Neural progenitor cell (in vitro differentiated cells): Measurements from ENCODE around the gene EPHB2. TPM values are rescaled to one million over a fixed set of nuclear protein-coding genes. Genes with fewer than 3 reads are reported as not detected.
"Not testable (repeated sequence)": the region's sequence is repeated elsewhere in the genome, so short reads cannot be mapped to it uniquely, and the experiment has no call there.

ENCODE experiments used
- DNase-seq: peaks from one replicate; pipeline ENCODE4 v3.0.0-alpha.2; 2016; ENCODE audit warnings: low spot score
- H2AFZ ChIP-seq: fragments of 200-600 bp; sonication (generic); replicated peaks from 2 replicates; pipeline ENCODE4 v1.6.1; 2016; ENCODE audit warnings: antibody characterized with exemption
- H3F3A ChIP-seq: fragments of 200-600 bp; sonication (generic); 2 replicates; pipeline ENCODE4 v1.6.1; 2016; ENCODE audit warnings: antibody characterized with exemption, low read depth
- H3K27ac ChIP-seq: fragments of 200-600 bp; sonication (generic); 2 replicates; pipeline ENCODE4 v1.5.1; 2016; ENCODE audit warnings: mild to moderate bottlenecking
- H3K27me3 ChIP-seq: fragments of 200-600 bp; sonication (generic); 2 replicates; pipeline ENCODE4 v1.6.1; 2016; ENCODE audit warnings: mild to moderate bottlenecking, moderate library complexity
- H3K36me3 ChIP-seq: fragments of 200-600 bp; sonication (generic); 2 replicates; pipeline ENCODE4 v1.5.1; 2016
- H3K4me1 ChIP-seq: fragments of 200-600 bp; sonication (generic); 2 replicates; pipeline ENCODE4 v1.6.1; 2016; ENCODE audit warnings: mixed run types
- H3K4me2 ChIP-seq: fragments of 200-600 bp; sonication (generic); 2 replicates; pipeline ENCODE4 v1.6.1; 2016
- H3K4me3 ChIP-seq: fragments of 200-600 bp; sonication (generic); 2 replicates; pipeline ENCODE4 v1.5.1; 2016
- H3K79me2 ChIP-seq: fragments of 200-600 bp; sonication (generic); 2 replicates; pipeline ENCODE4 v1.6.1; 2016; ENCODE audit warnings: low read depth
- H3K9ac ChIP-seq: fragments of 200-600 bp; sonication (generic); 2 replicates; pipeline ENCODE4 v1.6.1; 2016
- H3K9me3 ChIP-seq: fragments of 200-600 bp; sonication (generic); 2 replicates; pipeline ENCODE4 v1.5.1; 2016; ENCODE audit warnings: low read depth
- H4K20me1 ChIP-seq: fragments of 200-600 bp; sonication (generic); 2 replicates; pipeline ENCODE4 v1.6.1; 2016; ENCODE audit warnings: low read depth
- H3K27ac Mint-ChIP-seq: 3 replicates; pipeline ENCODE4 v1.8.0; 2021; ENCODE audit warnings: mixed read lengths
- H3K27me3 Mint-ChIP-seq: 2 replicates; pipeline ENCODE4 v1.8.0; 2022; ENCODE audit warnings: low read depth, mild to moderate bottlenecking, inconsistent platforms, moderate library complexity, mixed read lengths; ENCODE audit not compliant: insufficient read depth
- H3K36me3 Mint-ChIP-seq: 3 replicates; pipeline ENCODE4 v1.8.0; 2021; ENCODE audit warnings: mixed read lengths
- H3K4me1 Mint-ChIP-seq: 3 replicates; pipeline ENCODE4 v1.8.0; 2021; ENCODE audit warnings: mixed read lengths
- H3K4me3 Mint-ChIP-seq: 3 replicates; pipeline ENCODE4 v1.8.0; 2021; ENCODE audit warnings: mild to moderate bottlenecking, moderate library complexity, mixed read lengths
- H3K9me3 Mint-ChIP-seq: 3 replicates; pipeline ENCODE4 v1.8.0; 2020; ENCODE audit warnings: mixed read lengths
- CTCF ChIP-seq: fragments of 200-600 bp; sonication (generic); IDR thresholded peaks from 2 replicates; pipeline ENCODE4 v1.5.1; 2017; ENCODE audit warnings: antibody characterized with exemption, mild to moderate bottlenecking
- EZH2 ChIP-seq: fragments of 200-600 bp; sonication (generic); IDR thresholded peaks from 2 replicates; pipeline ENCODE4 v1.6.1; 2017; ENCODE audit warnings: antibody characterized with exemption, mild to moderate bottlenecking, moderate library complexity
- EZH2phosphoT487 ChIP-seq: fragments of 200-600 bp; sonication (generic); IDR thresholded peaks from 2 replicates; pipeline ENCODE4 v1.6.1; 2017; ENCODE audit warnings: antibody characterized with exemption
- total RNA-seq: library from RNA; depleted of rRNA; stranded (reverse); fragments of >200 nt; gene quantifications from 2 replicates; pipeline ENCODE4 v1.2.3, GENCODE V29; 2015; ENCODE audit warnings: low replicate concordance

Gene EPHB2
- total RNA-seq, 1 donor from 2014 or later = 38.3 TPM

DNA sequence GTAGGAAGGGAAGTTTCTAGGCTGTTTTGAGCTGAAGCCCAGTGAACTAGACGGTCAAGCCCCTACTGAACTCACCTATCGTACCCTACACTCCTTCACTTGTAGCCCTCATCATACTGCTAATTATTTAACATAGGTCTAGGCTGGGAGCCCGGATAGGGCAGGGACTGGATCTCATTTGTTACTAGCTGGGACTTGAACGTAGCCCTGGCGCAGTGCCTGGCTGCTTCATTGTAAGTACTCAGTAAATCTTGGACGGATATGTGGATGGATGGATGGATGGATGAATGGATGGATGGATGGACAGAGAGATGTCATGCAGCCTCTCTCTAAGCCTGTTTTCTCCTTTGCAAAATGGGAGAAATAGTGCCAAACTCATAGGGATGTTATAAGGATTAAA is 129.2 kb downstream of the EPHB2 start:
- H3K9me3 Mint-ChIP-seq = no peaks in the 10 kb centered on the region
- no peaks in the 10 kb centered on the region for H3K36me3 ChIP-seq
- no peak overlapping the region for H3K4me3 ChIP-seq
- no peak overlapping the region for H3K4me3 Mint-ChIP-seq
- peaks cover 15% of the 10 kb centered on the region for H3F3A ChIP-seq
- H3K27ac ChIP-seq = no peak overlapping the region
- peaks cover 62% of the 10 kb centered on the region for H4K20me1 ChIP-seq
- no peaks in the 10 kb centered on the region for H3K79me2 ChIP-seq
- no peak overlapping the region for H2AFZ ChIP-seq
- no peaks in the 10 kb centered on the region for H3K27me3 ChIP-seq
- no peak overlapping the region for H3K27ac Mint-ChIP-seq
- no peak for DNase-seq
- TF ChIP-seq EZH2 (no peak), CTCF (no peak), EZH2phosphoT487 (no peak)
- H3K4me1 ChIP-seq = peaks cover 28% of the 10 kb centered on the region
- H3K9ac ChIP-seq = no peak overlapping the region
- peaks cover 55% of the 10 kb centered on the region for H3K4me1 Mint-ChIP-seq
- no peaks in the 10 kb centered on the region for H3K9me3 ChIP-seq
- H3K4me2 ChIP-seq = no peak overlapping the region
- peaks cover 11% of the 10 kb centered on the region for H3K27me3 Mint-ChIP-seq
- no peaks in the 10 kb centered on the region for H3K36me3 Mint-ChIP-seq

DNA sequence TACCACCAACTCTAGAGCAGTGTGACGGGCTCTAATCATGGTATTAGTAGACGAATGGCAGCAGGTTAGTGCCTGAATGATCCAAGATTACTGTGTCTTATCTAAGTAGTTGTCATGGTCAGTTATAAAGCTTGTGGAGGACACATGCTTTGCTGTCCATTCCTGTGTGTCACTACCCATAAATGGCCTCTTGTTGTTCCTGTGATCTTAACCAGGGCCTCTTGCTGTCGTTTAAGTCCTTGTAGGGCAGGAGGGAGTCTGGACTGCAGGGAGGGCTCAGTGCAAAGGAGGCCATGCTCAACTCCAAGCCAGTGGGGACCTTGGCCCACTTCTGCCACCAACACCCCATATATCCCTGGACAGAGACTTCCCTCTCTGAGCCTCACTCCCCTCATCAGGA is 130.5 kb downstream of the EPHB2 start:
- Mint-ChIP-seq H3K27ac (peak overlapping the region; percentile 23), H3K4me1 (peaks cover 47% of the 10 kb centered on the region), H3K4me3 (no peak overlapping the region), H3K27me3 (peaks cover 9% of the 10 kb centered on the region), H3K36me3 (no peaks in the 10 kb centered on the region), H3K9me3 (no peaks in the 10 kb centered on the region)
- Histone ChIP-seq H3K27ac (no peak overlapping the region), H3K4me1 (peaks cover 17% of the 10 kb centered on the region), H3K4me3 (no peak overlapping the region), H3K9me3 (no peaks in the 10 kb centered on the region), H3K4me2 (no peak overlapping the region), H3K79me2 (no peaks in the 10 kb centered on the region), H4K20me1 (peaks cover 51% of the 10 kb centered on the region), H3K36me3 (no peaks in the 10 kb centered on the region), H3F3A (peaks cover 12% of the 10 kb centered on the region), H2AFZ (no peak overlapping the region), H3K9ac (no peak overlapping the region), H3K27me3 (no peaks in the 10 kb centered on the region)
- no peak for TF ChIP-seq CTCF
- TF ChIP-seq EZH2 = no peak
- TF ChIP-seq EZH2phosphoT487 = no peak
- DNase-seq = no peak

DNA sequence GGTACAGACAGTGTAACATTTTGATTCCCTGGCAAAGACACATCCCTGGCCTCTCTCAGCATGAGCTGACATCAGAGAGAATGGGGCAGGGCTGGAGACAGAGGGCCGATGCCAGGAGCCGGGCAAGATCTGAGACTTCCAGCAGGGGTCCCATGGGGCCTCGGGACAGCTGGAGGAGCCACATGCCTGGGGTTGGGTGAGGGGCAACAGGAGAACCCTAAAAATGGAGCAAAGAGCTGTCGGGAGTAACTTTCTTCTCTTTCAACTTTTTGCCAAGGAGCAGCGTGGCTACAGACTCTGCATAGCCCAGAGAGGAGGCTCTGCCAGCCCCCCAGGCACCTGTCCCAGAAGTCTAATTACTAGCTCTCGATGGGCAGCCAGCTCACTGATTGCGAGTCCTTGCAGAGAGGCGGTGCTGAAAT is 131.2 kb downstream of the EPHB2 start:
- H3K79me2 ChIP-seq = no peaks in the 10 kb centered on the region
- no peaks in the 10 kb centered on the region for H3K9me3 ChIP-seq
- TF ChIP-seq CTCF = no peak
- TF ChIP-seq EZH2 = no peak
- TF ChIP-seq EZH2phosphoT487 = no peak
- H3K27me3 Mint-ChIP-seq = peaks cover 9% of the 10 kb centered on the region
- H3K4me1 Mint-ChIP-seq = peaks cover 46% of the 10 kb centered on the region
- DNase-seq = no peak
- no peak overlapping the region for H2AFZ ChIP-seq
- no peak overlapping the region for H3K4me3 Mint-ChIP-seq
- no peaks in the 10 kb centered on the region for H3K9me3 Mint-ChIP-seq
- H3K4me1 ChIP-seq = peaks cover 15% of the 10 kb centered on the region
- H3K27me3 ChIP-seq = no peaks in the 10 kb centered on the region
- peaks cover 48% of the 10 kb centered on the region for H4K20me1 ChIP-seq
- H3K9ac ChIP-seq = no peak overlapping the region
- no peak overlapping the region for H3K27ac ChIP-seq
- no peak overlapping the region for H3K4me3 ChIP-seq
- H3K36me3 ChIP-seq = no peaks in the 10 kb centered on the region
- H3K36me3 Mint-ChIP-seq = no peaks in the 10 kb centered on the region
- peaks cover 5% of the 10 kb centered on the region for H3F3A ChIP-seq
- H3K27ac Mint-ChIP-seq = peak overlapping the region; percentile 91
- H3K4me2 ChIP-seq = no peak overlapping the region

- not testable (repeated sequence) for H3K9me3 ChIP-seq, H3K36me3 ChIP-seq, H3K36me3 Mint-ChIP-seq, H3K4me2 ChIP-seq, H3K4me3 Mint-ChIP-seq, H3K4me3 ChIP-seq, H3K4me1 ChIP-seq, H3K27me3 ChIP-seq, H3K79me2 ChIP-seq, H3K9ac ChIP-seq, H3K27ac ChIP-seq, H3F3A ChIP-seq, H3K9me3 Mint-ChIP-seq, H2AFZ ChIP-seq, DNase-seq
- H3K27me3 Mint-ChIP-seq = peaks cover 18% of the 10 kb centered on the region
- H3K27ac Mint-ChIP-seq = peak overlapping the region; percentile 20
- peaks cover 45% of the 10 kb centered on the region for H4K20me1 ChIP-seq
- peaks cover 43% of the 10 kb centered on the region for H3K4me1 Mint-ChIP-seq
Observed at GRCh38 chr1:22843441-22844183, 133.0 kb downstream of the EPHB2 start.
